ENCODE data around the gene BRK1. TPM values are rescaled to one million over a fixed set of nuclear protein-coding genes. Genes with fewer than 3 reads are reported as not detected.
"Not testable (repeated sequence)": the region's sequence is repeated elsewhere in the genome, so short reads cannot be mapped to it uniquely, and the experiment has no call there.

The BRK1 gene
- total and polyA plus RNA-seq, 4 donors, result 28.3 to 82.2 (median 67.9) TPM

DNA sequence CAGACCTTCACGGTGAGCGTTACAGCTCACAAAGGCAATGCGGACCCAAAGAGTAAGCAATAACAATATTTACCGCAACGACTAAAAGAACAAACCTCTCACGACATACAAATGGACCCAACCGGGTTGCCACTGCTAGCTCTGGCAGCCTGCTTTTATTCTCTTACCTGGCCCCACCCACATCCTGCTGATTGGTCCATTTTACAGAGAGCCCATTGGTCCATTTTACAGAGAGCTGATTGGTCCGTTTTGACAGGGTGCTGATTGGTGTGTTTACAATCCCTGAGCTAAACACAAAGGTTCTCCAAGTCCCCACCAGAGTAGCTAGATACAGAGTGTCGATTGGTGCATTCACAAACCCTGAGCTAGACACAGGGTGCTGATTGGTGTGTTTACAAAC is 20.4 kb downstream of the BRK1 start:
- H3K27me3 ChIP-seq (ENCODE audit: control insufficient read depth in 4 of 4, insufficient read depth in 4 of 4, low read length in 3 of 4); H3K9ac ChIP-seq (ENCODE audit: low read depth in 1 of 2, low read length in 2 of 2); DNase-seq (ENCODE audit: low spot score); H3K36me3 ChIP-seq (ENCODE audit: control insufficient read depth in 4 of 4, insufficient read depth in 3 of 4, low read depth in 1 of 4, low read length in 3 of 4); H3K27ac ChIP-seq (ENCODE audit: low read depth in 1 of 2, low read length in 2 of 2); H3K4me3 ChIP-seq (ENCODE audit: low read depth in 1 of 3, low read length in 3 of 3); H3K4me1 ChIP-seq (ENCODE audit: control insufficient read depth in 4 of 4, insufficient read depth in 4 of 4, low read length in 3 of 4); H3K9me3 ChIP-seq (ENCODE audit: control insufficient read depth in 4 of 4, low read length in 3 of 4): not testable (repeated sequence)
- 92% methylated on average over 9 of the region's 9 CpGs for WGBS

DNA sequence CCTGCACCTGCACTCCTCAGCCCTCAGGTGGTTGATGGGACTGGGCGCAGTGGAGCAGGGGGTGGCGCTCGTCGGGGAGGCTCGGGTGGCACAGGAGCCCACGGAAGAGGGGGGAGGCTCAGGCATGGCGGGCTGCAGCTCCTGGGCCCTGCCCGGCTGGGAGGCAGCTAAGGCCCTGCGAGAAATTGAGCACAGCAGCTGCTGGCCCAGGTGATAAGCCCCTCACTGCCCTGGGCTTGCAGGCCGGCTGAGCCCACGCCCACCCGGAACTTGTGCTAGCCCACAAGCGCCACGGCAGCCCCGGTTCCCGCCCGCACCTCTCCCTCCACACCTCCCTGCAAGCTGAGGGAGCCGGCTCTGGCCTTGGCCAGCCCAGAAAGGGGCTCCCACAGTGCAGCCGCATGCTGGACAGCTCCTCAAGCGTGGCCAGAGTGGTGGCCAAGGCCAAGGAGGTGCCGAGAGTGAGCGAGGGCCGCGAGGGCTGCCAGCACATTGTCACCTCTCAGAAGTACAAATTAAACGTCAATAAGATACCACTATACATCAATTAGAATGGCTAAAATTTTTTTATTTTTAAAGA is 21.0 kb downstream of the BRK1 start:
- Histone ChIP-seq H3K27ac (ENCODE audit: low read depth in 1 of 2, low read length in 2 of 2) (no peak overlapping the region), H3K4me1 (ENCODE audit: control insufficient read depth in 4 of 4, insufficient read depth in 4 of 4, low read length in 3 of 4) (no peaks in the 10 kb centered on the region), H3K9ac (ENCODE audit: low read depth in 1 of 2, low read length in 2 of 2) (no peak overlapping the region), H3K27me3 (ENCODE audit: control insufficient read depth in 4 of 4, insufficient read depth in 4 of 4, low read length in 3 of 4) (no peaks in the 10 kb centered on the region), H3K9me3 (ENCODE audit: control insufficient read depth in 4 of 4, low read length in 3 of 4) (no peaks in the 10 kb centered on the region), H3K36me3 (ENCODE audit: control insufficient read depth in 4 of 4, insufficient read depth in 3 of 4, low read depth in 1 of 4, low read length in 3 of 4) (no peaks in the 10 kb centered on the region), H3K4me3 (ENCODE audit: low read depth in 1 of 3, low read length in 3 of 3) (no peak overlapping the region)
- 94% methylated on average over 25 of the region's 25 CpGs for WGBS
- TF ChIP-seq FOXA2 (IDR thresholded peaks at IDR 0.05), result no peak
- TF ChIP-seq NR2F2 (IDR thresholded peaks at IDR 0.05), result no peak
- no peak for TF ChIP-seq FOXA1 (IDR thresholded peaks at IDR 0.05)
- no peak for TF ChIP-seq GABPA (IDR thresholded peaks at IDR 0.05 in 1 of 2, conservative IDR thresholded peaks at IDR 0.05 in 1 of 2)
- TF ChIP-seq RXRA (IDR thresholded peaks at IDR 0.05), result no peak
- TF ChIP-seq, protein P1, sequence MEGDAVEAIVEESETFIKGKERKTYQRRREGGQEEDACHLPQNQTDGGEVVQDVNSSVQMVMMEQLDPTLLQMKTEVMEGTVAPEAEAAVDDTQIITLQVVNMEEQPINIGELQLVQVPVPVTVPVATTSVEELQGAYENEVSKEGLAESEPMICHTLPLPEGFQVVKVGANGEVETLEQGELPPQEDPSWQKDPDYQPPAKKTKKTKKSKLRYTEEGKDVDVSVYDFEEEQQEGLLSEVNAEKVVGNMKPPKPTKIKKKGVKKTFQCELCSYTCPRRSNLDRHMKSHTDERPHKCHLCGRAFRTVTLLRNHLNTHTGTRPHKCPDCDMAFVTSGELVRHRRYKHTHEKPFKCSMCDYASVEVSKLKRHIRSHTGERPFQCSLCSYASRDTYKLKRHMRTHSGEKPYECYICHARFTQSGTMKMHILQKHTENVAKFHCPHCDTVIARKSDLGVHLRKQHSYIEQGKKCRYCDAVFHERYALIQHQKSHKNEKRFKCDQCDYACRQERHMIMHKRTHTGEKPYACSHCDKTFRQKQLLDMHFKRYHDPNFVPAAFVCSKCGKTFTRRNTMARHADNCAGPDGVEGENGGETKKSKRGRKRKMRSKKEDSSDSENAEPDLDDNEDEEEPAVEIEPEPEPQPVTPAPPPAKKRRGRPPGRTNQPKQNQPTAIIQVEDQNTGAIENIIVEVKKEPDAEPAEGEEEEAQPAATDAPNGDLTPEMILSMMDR (IDR thresholded peaks at IDR 0.05; ENCODE audit: low read depth, low read length, missing input control), result no peak
- TF ChIP-seq, protein P2, sequence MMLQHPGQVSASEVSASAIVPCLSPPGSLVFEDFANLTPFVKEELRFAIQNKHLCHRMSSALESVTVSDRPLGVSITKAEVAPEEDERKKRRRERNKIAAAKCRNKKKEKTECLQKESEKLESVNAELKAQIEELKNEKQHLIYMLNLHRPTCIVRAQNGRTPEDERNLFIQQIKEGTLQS (IDR thresholded peaks at IDR 0.05), result no peak
- no peak for TF ChIP-seq JUND (IDR thresholded peaks at IDR 0.05)
- TF ChIP-seq, protein P3, sequence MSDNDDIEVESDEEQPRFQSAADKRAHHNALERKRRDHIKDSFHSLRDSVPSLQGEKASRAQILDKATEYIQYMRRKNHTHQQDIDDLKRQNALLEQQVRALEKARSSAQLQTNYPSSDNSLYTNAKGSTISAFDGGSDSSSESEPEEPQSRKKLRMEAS (IDR thresholded peaks at IDR 0.05), result no peak
- no peak for TF ChIP-seq TAF1 (conservative IDR thresholded peaks at IDR 0.05)
- TF ChIP-seq HNF4G (IDR thresholded peaks at IDR 0.05), result no peak
- TF ChIP-seq, protein P4, sequence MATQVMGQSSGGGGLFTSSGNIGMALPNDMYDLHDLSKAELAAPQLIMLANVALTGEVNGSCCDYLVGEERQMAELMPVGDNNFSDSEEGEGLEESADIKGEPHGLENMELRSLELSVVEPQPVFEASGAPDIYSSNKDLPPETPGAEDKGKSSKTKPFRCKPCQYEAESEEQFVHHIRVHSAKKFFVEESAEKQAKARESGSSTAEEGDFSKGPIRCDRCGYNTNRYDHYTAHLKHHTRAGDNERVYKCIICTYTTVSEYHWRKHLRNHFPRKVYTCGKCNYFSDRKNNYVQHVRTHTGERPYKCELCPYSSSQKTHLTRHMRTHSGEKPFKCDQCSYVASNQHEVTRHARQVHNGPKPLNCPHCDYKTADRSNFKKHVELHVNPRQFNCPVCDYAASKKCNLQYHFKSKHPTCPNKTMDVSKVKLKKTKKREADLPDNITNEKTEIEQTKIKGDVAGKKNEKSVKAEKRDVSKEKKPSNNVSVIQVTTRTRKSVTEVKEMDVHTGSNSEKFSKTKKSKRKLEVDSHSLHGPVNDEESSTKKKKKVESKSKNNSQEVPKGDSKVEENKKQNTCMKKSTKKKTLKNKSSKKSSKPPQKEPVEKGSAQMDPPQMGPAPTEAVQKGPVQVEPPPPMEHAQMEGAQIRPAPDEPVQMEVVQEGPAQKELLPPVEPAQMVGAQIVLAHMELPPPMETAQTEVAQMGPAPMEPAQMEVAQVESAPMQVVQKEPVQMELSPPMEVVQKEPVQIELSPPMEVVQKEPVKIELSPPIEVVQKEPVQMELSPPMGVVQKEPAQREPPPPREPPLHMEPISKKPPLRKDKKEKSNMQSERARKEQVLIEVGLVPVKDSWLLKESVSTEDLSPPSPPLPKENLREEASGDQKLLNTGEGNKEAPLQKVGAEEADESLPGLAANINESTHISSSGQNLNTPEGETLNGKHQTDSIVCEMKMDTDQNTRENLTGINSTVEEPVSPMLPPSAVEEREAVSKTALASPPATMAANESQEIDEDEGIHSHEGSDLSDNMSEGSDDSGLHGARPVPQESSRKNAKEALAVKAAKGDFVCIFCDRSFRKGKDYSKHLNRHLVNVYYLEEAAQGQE (IDR thresholded peaks at IDR 0.05), result no peak
- TF ChIP-seq, protein P5, sequence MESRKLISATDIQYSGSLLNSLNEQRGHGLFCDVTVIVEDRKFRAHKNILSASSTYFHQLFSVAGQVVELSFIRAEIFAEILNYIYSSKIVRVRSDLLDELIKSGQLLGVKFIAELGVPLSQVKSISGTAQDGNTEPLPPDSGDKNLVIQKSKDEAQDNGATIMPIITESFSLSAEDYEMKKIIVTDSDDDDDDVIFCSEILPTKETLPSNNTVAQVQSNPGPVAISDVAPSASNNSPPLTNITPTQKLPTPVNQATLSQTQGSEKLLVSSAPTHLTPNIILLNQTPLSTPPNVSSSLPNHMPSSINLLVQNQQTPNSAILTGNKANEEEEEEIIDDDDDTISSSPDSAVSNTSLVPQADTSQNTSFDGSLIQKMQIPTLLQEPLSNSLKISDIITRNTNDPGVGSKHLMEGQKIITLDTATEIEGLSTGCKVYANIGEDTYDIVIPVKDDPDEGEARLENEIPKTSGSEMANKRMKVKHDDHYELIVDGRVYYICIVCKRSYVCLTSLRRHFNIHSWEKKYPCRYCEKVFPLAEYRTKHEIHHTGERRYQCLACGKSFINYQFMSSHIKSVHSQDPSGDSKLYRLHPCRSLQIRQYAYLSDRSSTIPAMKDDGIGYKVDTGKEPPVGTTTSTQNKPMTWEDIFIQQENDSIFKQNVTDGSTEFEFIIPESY (IDR thresholded peaks at IDR 0.05), result no peak
- TF ChIP-seq HNF4A (conservative IDR thresholded peaks at IDR 0.05), result no peak
- TF ChIP-seq SP1 (IDR thresholded peaks at IDR 0.05), result no peak
- TF ChIP-seq RAD21 (IDR thresholded peaks at IDR 0.05), result no peak
- TF ChIP-seq YY1 (IDR thresholded peaks at IDR 0.05), result no peak
- no peak for TF ChIP-seq EGR1 (IDR thresholded peaks at IDR 0.05; ENCODE audit: low read depth in 2 of 2)
- DNase-seq (ENCODE audit: low spot score), result no peak

Measured in liver (tissue), 9 donors.